ENCODE results near the gene NF1. TPM values are rescaled to one million over a fixed set of nuclear protein-coding genes. Genes with fewer than 3 reads are reported as not detected.

Gene NF1
- total and polyA plus RNA-seq, 2 donors (not counting 1 experiment from before 2014, with no cell fraction given) = 10.8 to 27.7 TPM

GRCh38 chr17:31167111-31167510 is 72.3 kb downstream of the NF1 start:
- Histone ChIP-seq H3K4me2 (replicated peaks; ENCODE audit: low read depth, low read length, poor library complexity, severe bottlenecking) (no peak overlapping the region), H3K79me2 (ENCODE audit: control insufficient read depth, insufficient read depth, low read length) (no peaks in the 10 kb centered on the region), H3K9ac (ENCODE audit: low read length) (no peak overlapping the region), H3K4me3 (ENCODE audit: control extremely low read depth in 1 of 5, extremely low read depth in 1 of 5, insufficient read depth in 1 of 5, low read depth in 2 of 5, low read length in 4 of 5) (no peak overlapping the region), H3K36me3 (replicated peaks in 1 of 2; ENCODE audit: control extremely low read depth in 1 of 2, control insufficient read depth in 1 of 2, extremely low read depth in 1 of 2, insufficient read depth in 2 of 2, low read length in 1 of 2) (peaks cover 0 to 2% of the 10 kb centered on the region in 2 experiments), H3K27me3 (replicated peaks in 1 of 4; ENCODE audit: control extremely low read depth in 1 of 4, control insufficient read depth in 3 of 4, insufficient read depth in 4 of 4, low read length in 3 of 4) (no peaks in the 10 kb centered on the region), H4K20me1 (ENCODE audit: control insufficient read depth, insufficient read depth, low read length, poor library complexity, severe bottlenecking) (no peaks in the 10 kb centered on the region), H3K27ac (ENCODE audit: low read length in 2 of 2) (no peak overlapping the region), H3K9me3 (ENCODE audit: control extremely low read depth in 1 of 3, control insufficient read depth in 2 of 3, insufficient read depth in 1 of 3, low read length in 2 of 3) (no peaks in the 10 kb centered on the region), H2AFZ (ENCODE audit: insufficient read depth, low read depth, low read length, poor library complexity, severe bottlenecking) (no peak overlapping the region), H3K4me1 (ENCODE audit: control insufficient read depth in 2 of 2, insufficient read depth in 2 of 2, low read length in 2 of 2) (no peaks in the 10 kb centered on the region)
- DNase-seq (no peak), ATAC-seq (ENCODE audit: low read depth) (no peak)
- no peak for TF ChIP-seq EZH2 (IDR thresholded peaks at IDR 0.05; ENCODE audit: borderline replicate concordance, insufficient read depth, low read depth, low read length, poor library complexity, severe bottlenecking)
- TF ChIP-seq CTCF (IDR thresholded peaks at IDR 0.05) = no peak
- intact Hi-C loops (cut with micrococcal nuclease) = no loop called here
- ChIA-PET CTCF (interaction anchor here (0.6 kb wide), 1 partner anchor 206 kb away, joined by 3 read pairs; no protein-coding TSS in a partner anchor), POLR2A (interaction anchor here (0.6 kb wide), 1 partner anchor 14 kb away, joined by 5 read pairs; no protein-coding TSS in a partner anchor)
- H3K9me3 Mint-ChIP-seq (ENCODE audit: insufficient read depth) = no peaks in the 10 kb centered on the region
- H3K4me3 Mint-ChIP-seq = no peak overlapping the region
- 100% methylated on average over 2 of the region's 3 CpGs for WGBS (ENCODE audit: insufficient coverage)
- H3K4me1 Mint-ChIP-seq = no peaks in the 10 kb centered on the region
- no peaks in the 10 kb centered on the region for H3K27me3 Mint-ChIP-seq
- H3K27ac Mint-ChIP-seq = no peak overlapping the region

GRCh38 chr17:31171701-31172100 is 76.9 kb downstream of the NF1 start:
- Histone ChIP-seq H3K27me3 (replicated peaks in 1 of 4; ENCODE audit: control extremely low read depth in 1 of 4, control insufficient read depth in 3 of 4, insufficient read depth in 4 of 4, low read length in 3 of 4) (no peaks in the 10 kb centered on the region), H3K4me2 (replicated peaks; ENCODE audit: low read depth, low read length, poor library complexity, severe bottlenecking) (no peak overlapping the region), H3K9ac (ENCODE audit: low read length) (no peak overlapping the region), H3K9me3 (ENCODE audit: control extremely low read depth in 1 of 3, control insufficient read depth in 2 of 3, insufficient read depth in 1 of 3, low read length in 2 of 3) (no peaks in the 10 kb centered on the region), H3K4me1 (ENCODE audit: control insufficient read depth in 2 of 2, insufficient read depth in 2 of 2, low read length in 2 of 2) (no peaks in the 10 kb centered on the region), H4K20me1 (ENCODE audit: control insufficient read depth, insufficient read depth, low read length, poor library complexity, severe bottlenecking) (no peaks in the 10 kb centered on the region), H3K36me3 (replicated peaks in 1 of 2; ENCODE audit: control extremely low read depth in 1 of 2, control insufficient read depth in 1 of 2, extremely low read depth in 1 of 2, insufficient read depth in 2 of 2, low read length in 1 of 2) (no peaks in the 10 kb centered on the region), H3K27ac (ENCODE audit: low read length in 2 of 2) (no peak overlapping the region), H2AFZ (ENCODE audit: insufficient read depth, low read depth, low read length, poor library complexity, severe bottlenecking) (no peak overlapping the region), H3K79me2 (ENCODE audit: control insufficient read depth, insufficient read depth, low read length) (no peaks in the 10 kb centered on the region), H3K4me3 (ENCODE audit: control extremely low read depth in 1 of 5, extremely low read depth in 1 of 5, insufficient read depth in 1 of 5, low read depth in 2 of 5, low read length in 4 of 5) (no peak overlapping the region)
- Mint-ChIP-seq H3K27me3 (no peaks in the 10 kb centered on the region), H3K9me3 (ENCODE audit: insufficient read depth) (no peaks in the 10 kb centered on the region), H3K27ac (no peak overlapping the region), H3K4me1 (no peaks in the 10 kb centered on the region), H3K4me3 (no peak overlapping the region)
- intact Hi-C loops (cut with micrococcal nuclease) = no loop called here
- ATAC-seq (ENCODE audit: low read depth) = no peak
- no peak for DNase-seq
- ChIA-PET CTCF (no interaction called here), POLR2A (no interaction called here)
- no peak for TF ChIP-seq CTCF (IDR thresholded peaks at IDR 0.05)
- TF ChIP-seq EZH2 (IDR thresholded peaks at IDR 0.05; ENCODE audit: borderline replicate concordance, insufficient read depth, low read depth, low read length, poor library complexity, severe bottlenecking) = no peak
